GM12892 (cell line): ENCODE data around the gene TOR1B.

Experiments
- POLR2A ChIP-seq: IDR thresholded peaks from 2 replicates; pipeline ENCODE4 v1.6.1; 2011; ENCODE audit warnings: low read depth, low read length, control low read depth
- POLR2AphosphoS5 ChIP-seq: IDR thresholded peaks from 2 replicates; pipeline ENCODE4 v1.6.1; 2011; ENCODE audit warnings: low read depth, low read length, control low read depth
- TAF1 ChIP-seq: IDR thresholded peaks from 2 replicates; pipeline ENCODE4 v1.6.1; 2011; ENCODE audit warnings: low read depth, mild to moderate bottlenecking, control low read depth, low read length, borderline replicate concordance

DNA sequence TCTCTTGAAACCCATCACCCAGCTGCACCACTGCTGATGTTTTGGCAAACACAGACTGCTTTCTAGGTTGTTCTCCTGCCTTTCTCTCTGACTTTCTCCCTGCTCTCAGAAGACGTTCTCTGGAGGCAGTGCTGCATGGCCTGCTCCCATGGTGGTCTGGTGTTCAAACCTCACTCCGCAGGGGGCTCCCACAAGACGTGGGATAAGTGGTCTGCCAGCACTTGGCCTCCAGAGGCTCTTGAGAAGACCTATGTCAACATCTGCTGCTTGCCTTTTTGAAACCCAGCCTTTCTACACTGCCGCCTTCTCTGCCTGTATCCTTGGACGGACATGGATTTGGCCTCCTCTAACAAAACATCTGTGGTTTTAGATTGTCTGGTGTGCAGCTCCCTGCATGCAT, 48.8 kb downstream of the TOR1B start:
- no peak for TF ChIP-seq POLR2A
- no peak for TF ChIP-seq POLR2AphosphoS5
- no peak for TF ChIP-seq TAF1
